Measurements from ENCODE around the gene MUSK.
"Not testable (repeated sequence)": the region's sequence is repeated elsewhere in the genome, so short reads cannot be mapped to it uniquely, and the experiment has no call there.

MUSK gene

GRCh38 chr9:110814159-110814558 is 145.6 kb downstream of the MUSK start:
- in situ Hi-C loops (cut with MboI; ENCODE audit: low pct_unique_long_range_greater_than_20kb, low sequenced_read_pairs, unreplicated experiment), result no loop called here
- no peak for TF ChIP-seq CTCF (IDR thresholded peaks at IDR 0.05; ENCODE audit: extremely low read depth, insufficient read depth, missing control alignments)
- no peak for DNase-seq (ENCODE audit: low spot score)

GRCh38 chr9:110815361-110815760 is 146.8 kb downstream of the MUSK start:
- TF ChIP-seq CTCF (IDR thresholded peaks at IDR 0.05; ENCODE audit: extremely low read depth, insufficient read depth, missing control alignments), result no peak
- in situ Hi-C loops (cut with MboI; ENCODE audit: low pct_unique_long_range_greater_than_20kb, low sequenced_read_pairs, unreplicated experiment), result no loop called here
- DNase-seq (ENCODE audit: low spot score), result no peak

- no peak for DNase-seq (ENCODE audit: low spot score)
- no peak for TF ChIP-seq CTCF (IDR thresholded peaks at IDR 0.05; ENCODE audit: extremely low read depth, insufficient read depth, missing control alignments)
- in situ Hi-C loops (cut with MboI; ENCODE audit: low pct_unique_long_range_greater_than_20kb, low sequenced_read_pairs, unreplicated experiment), result no loop called here
Observed at GRCh38 chr9:110820381-110820780, 151.8 kb downstream of the MUSK start.

- TF ChIP-seq CTCF (IDR thresholded peaks at IDR 0.05; ENCODE audit: extremely low read depth, insufficient read depth, missing control alignments), result no peak
- in situ Hi-C loops (cut with MboI; ENCODE audit: low pct_unique_long_range_greater_than_20kb, low sequenced_read_pairs, unreplicated experiment), result no loop called here
Observed at GRCh38 chr9:110821064-110821463, 152.5 kb downstream of the MUSK start.

GRCh38 chr9:110825129-110825528 is 156.5 kb downstream of the MUSK start:
- DNase-seq (ENCODE audit: low spot score); in situ Hi-C loops (cut with MboI; ENCODE audit: low pct_unique_long_range_greater_than_20kb, low sequenced_read_pairs, unreplicated experiment): not testable (repeated sequence)

More at GRCh38 chr9:110821064-110821463, 152.5 kb downstream of the MUSK start:
- no peak for DNase-seq (ENCODE audit: low spot score)

- TF ChIP-seq CTCF (IDR thresholded peaks at IDR 0.05; ENCODE audit: extremely low read depth, insufficient read depth, missing control alignments), result no peak
- DNase-seq (ENCODE audit: low spot score), result no peak
- in situ Hi-C loops (cut with MboI; ENCODE audit: low pct_unique_long_range_greater_than_20kb, low sequenced_read_pairs, unreplicated experiment), result no loop called here
Observed at GRCh38 chr9:110825950-110826349, 157.4 kb downstream of the MUSK start.

GRCh38 chr9:110826400-110826799 is 157.8 kb downstream of the MUSK start:
- DNase-seq (ENCODE audit: low spot score); in situ Hi-C loops (cut with MboI; ENCODE audit: low pct_unique_long_range_greater_than_20kb, low sequenced_read_pairs, unreplicated experiment): not testable (repeated sequence)

GRCh38 chr9:110828264-110828663 is 159.7 kb downstream of the MUSK start:
- in situ Hi-C loops (cut with MboI; ENCODE audit: low pct_unique_long_range_greater_than_20kb, low sequenced_read_pairs, unreplicated experiment), result no loop called here
- no peak for TF ChIP-seq CTCF (IDR thresholded peaks at IDR 0.05; ENCODE audit: extremely low read depth, insufficient read depth, missing control alignments)
- no peak for DNase-seq (ENCODE audit: low spot score)
